Coronary artery (tissue), 2 donors: ENCODE results near the gene CDIP1.
"Not testable (repeated sequence)": the region's sequence is repeated elsewhere in the genome, so short reads cannot be mapped to it uniquely, and the experiment has no call there.

Experiments
- DNase-seq: peaks from one replicate; pipeline ENCODE4 v3.0.0-alpha.2; 2017; ENCODE audit warnings: low spot score
- H3K27ac ChIP-seq, 2 donors: fragments of 200-600 bp; sonication (generic); one replicate each; pipeline ENCODE4 v1.5.1; 2016 to 2019
- H3K4me3 ChIP-seq: fragments of 200-600 bp; sonication (generic); 2 replicates; pipeline ENCODE4 v1.5.1; 2016; ENCODE audit warnings: mild to moderate bottlenecking, moderate library complexity
- TF ChIP-seq, protein P1 (sequence below): fragments of 200-600 bp; sonication (generic); IDR thresholded peaks from one replicate; pipeline ENCODE4 v1.5.1; 2019; ENCODE audit warnings: antibody characterized with exemption

CDIP1 gene

GRCh38 chr16:4574919-4575705 lies 36.5 kb upstream of the CDIP1 start:
- no peak overlapping the region for H3K4me3 ChIP-seq
- no peak for DNase-seq
- TF ChIP-seq, protein P1, sequence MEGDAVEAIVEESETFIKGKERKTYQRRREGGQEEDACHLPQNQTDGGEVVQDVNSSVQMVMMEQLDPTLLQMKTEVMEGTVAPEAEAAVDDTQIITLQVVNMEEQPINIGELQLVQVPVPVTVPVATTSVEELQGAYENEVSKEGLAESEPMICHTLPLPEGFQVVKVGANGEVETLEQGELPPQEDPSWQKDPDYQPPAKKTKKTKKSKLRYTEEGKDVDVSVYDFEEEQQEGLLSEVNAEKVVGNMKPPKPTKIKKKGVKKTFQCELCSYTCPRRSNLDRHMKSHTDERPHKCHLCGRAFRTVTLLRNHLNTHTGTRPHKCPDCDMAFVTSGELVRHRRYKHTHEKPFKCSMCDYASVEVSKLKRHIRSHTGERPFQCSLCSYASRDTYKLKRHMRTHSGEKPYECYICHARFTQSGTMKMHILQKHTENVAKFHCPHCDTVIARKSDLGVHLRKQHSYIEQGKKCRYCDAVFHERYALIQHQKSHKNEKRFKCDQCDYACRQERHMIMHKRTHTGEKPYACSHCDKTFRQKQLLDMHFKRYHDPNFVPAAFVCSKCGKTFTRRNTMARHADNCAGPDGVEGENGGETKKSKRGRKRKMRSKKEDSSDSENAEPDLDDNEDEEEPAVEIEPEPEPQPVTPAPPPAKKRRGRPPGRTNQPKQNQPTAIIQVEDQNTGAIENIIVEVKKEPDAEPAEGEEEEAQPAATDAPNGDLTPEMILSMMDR: no peak

DNA sequence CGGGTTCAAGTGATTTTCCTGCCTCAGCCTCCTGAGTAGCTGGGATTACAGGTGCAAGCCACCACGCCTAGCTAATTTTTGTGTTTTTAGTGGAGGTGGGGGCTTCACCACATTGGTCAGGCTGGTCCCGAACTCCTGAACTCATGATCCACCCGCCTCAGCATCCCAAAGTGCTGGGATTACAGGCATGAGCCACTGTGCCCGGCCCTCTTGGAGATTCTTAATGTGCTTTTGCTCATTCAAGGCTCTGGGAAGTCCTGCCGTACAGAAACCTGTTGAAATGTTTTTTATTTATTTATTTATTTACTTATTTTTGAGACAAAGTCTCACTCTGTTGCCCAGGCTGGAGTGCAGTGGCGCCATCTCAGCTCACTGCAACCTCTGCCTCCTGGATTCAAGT lies 35.4 kb upstream of the CDIP1 start:
- not testable (repeated sequence) for H3K4me3 ChIP-seq, H3K27ac ChIP-seq, DNase-seq

More at GRCh38 chr16:4574919-4575705, 36.5 kb upstream of the CDIP1 start:
- H3K27ac ChIP-seq: no peak overlapping the region

DNA sequence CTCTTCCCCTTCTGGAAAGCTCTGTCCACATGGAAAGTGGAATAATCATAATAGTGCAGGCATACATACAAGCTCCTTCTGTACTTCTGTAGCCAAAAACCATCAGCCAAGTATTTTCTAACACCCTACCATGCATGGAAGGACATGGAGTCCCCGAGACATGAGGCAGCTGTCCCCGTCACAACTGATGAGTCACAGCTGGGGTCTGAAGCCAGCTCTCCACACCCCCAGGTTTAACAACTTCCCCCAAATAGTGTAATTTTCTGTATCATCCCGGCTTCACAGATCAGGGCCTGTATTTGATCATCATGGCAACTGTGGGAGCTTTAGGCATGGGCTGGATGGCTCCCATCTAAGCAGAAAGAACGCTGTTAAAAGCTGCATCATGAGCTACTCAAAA lies 34.1 kb upstream of the CDIP1 start:
- no peak for DNase-seq
- Histone ChIP-seq H3K27ac (no peak overlapping the region), H3K4me3 (no peak overlapping the region)
- TF ChIP-seq, protein P1: no peak

DNA sequence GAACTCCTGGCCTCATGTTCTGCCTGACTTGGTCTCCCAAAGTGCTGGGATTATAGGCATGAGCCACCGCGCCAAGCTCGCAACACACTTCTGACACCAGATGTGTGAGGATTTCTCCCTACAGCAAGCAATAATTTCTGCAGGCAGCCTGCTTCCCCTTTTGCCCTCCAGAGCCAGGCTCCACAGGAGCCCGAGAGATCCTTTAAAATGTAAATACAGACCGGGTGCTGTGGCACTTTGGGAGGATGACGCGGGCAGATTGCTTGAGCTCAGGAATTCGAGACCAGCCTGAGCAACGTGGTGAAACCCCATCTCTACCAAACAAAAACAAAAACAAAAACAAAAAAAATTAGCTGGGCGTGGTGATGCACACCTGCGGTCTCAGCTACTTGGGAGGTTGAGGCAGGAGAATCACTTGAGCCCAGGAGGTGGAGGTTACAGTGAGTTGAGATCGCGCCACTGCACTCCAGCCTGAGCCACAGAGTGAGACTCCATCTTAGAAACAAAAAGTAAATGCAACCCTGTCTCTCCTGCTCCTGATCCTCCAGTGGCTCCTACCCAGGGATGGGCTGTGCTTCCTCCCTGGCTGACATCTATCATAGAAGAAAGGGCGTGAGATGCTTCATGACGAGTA lies 32.2 kb upstream of the CDIP1 start:
- no peak for DNase-seq
- TF ChIP-seq, protein P1: no peak

DNA sequence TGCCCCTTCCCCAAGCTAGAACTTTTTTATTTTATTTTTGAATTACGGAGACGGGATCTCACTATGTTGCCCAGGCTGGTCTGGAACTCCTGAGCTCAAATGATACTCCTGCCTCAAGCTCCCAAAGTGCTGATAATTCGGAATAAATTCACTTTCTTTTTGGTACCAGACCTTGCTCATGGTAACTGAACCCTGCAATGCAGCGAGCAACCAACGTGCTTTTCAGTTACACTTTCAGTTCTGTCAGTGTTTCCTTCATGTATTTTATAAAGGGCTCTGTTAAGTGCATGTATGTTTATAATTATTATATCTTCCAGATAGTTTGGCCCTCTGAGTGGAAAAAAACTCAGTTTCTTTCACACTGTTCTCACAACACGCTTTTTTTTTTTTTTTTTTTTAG lies 31.5 kb upstream of the CDIP1 start:
- TF ChIP-seq, protein P1: no peak
- H3K27ac ChIP-seq: no peak overlapping the region
- no peak for DNase-seq
- H3K4me3 ChIP-seq: no peak overlapping the region

More for the DNA sequence above, 32.2 kb upstream of the CDIP1 start:
- Histone ChIP-seq H3K4me3 (no peak overlapping the region), H3K27ac (no peak overlapping the region)

DNA sequence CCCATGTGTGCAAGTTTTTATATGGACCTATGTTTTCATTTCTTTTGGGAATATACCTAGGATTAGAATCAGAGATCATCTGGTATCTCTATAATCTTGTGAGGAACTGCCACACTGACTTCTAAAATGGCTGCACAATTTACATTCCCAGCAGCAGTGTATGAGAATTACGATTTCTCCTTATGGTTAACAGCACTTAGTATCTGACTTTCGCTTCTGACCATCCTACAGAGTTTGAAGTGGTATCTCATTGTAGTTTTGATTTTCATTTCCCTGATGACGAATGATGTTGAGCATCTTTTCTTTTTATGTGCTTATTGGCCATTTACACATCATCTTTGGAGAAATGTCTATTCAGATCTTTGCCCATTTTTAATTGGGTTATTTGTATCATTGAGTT lies 27.6 kb upstream of the CDIP1 start:
- TF ChIP-seq, protein P1: no peak
- H3K4me3 ChIP-seq: no peak overlapping the region
- H3K27ac ChIP-seq: no peak overlapping the region
- DNase-seq: no peak

DNA sequence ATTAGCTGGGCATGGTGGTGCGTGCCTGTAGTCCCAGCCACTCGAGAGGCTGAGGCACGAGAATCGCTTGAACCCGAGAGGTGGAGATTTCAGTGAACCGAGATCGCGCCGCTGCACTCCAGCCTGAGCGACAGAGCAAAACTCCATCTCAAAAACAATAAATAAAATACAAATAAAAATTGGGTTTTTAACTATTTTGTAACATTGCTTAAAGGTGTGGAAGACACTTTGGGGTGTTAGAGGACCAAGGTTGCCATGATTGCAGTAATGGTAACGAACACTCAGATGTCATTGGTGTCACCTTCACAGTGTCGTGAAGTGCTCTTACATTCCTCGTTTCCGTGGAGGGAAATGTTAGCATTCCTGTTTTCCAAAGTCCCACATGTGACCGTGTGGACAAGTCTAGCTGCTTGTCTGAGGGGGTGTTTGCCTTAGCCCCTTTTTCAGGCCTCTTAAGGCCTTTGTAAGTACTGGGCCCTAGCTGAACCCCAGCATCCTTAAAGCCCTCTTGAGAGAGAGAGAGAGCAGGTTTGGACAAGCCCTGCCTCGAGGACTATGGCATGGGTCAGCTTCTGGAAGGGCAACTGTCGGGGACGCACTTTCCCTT lies 26.2 kb upstream of the CDIP1 start:
- H3K4me3 ChIP-seq: no peak overlapping the region
- TF ChIP-seq, protein P1: no peak
- H3K27ac ChIP-seq: no peak overlapping the region
- no peak for DNase-seq
